GM20431 (cell line): ENCODE results near the gene POC1B.

Source experiments
- in situ Hi-C: fragments of 300-500 bp; cut with MseI, MboI; formaldehyde crosslinking; loops from one replicate; pipeline ENCODE4 v1.15.0; 2020; ENCODE audit warnings: low sequenced_read_pairs; ENCODE audit not compliant: unreplicated experiment

The POC1B gene

GRCh38 chr12:89429528-89429927, 96.3 kb downstream of the POC1B start:
- in situ Hi-C loops = no loop called here

- in situ Hi-C loops = no loop called here
Measured at GRCh38 chr12:89427508-89428156, 98.2 kb downstream of the POC1B start.

- in situ Hi-C loops = no loop called here
Measured at GRCh38 chr12:89424846-89425245, 101.0 kb downstream of the POC1B start.

DNA sequence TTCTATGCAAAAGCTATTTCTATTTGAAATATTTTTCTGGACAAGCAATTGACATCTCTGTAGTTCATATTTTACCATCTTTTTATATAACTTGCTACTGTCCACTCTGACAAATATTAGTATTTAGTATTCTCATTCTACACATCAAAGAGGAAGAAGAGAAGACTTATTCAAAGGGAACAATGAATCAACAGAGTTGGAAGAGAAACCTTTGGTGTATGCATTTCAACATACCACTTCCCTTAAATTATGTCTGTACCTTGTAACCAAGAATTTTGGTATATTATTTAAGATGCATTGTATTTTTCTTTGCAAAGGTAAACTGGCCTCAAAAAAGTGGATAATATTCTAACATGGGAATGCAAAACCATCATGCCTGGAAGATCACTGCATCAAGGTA, 101.5 kb downstream of the POC1B start:
- in situ Hi-C loops = no loop called here

- in situ Hi-C loops = no loop called here
Measured at GRCh38 chr12:89421092-89421835, 104.6 kb downstream of the POC1B start.

GRCh38 chr12:89418228-89418910, 107.5 kb downstream of the POC1B start:
- in situ Hi-C loops = no loop called here

GRCh38 chr12:89417246-89417977, 108.4 kb downstream of the POC1B start:
- in situ Hi-C loops = no loop called here

DNA sequence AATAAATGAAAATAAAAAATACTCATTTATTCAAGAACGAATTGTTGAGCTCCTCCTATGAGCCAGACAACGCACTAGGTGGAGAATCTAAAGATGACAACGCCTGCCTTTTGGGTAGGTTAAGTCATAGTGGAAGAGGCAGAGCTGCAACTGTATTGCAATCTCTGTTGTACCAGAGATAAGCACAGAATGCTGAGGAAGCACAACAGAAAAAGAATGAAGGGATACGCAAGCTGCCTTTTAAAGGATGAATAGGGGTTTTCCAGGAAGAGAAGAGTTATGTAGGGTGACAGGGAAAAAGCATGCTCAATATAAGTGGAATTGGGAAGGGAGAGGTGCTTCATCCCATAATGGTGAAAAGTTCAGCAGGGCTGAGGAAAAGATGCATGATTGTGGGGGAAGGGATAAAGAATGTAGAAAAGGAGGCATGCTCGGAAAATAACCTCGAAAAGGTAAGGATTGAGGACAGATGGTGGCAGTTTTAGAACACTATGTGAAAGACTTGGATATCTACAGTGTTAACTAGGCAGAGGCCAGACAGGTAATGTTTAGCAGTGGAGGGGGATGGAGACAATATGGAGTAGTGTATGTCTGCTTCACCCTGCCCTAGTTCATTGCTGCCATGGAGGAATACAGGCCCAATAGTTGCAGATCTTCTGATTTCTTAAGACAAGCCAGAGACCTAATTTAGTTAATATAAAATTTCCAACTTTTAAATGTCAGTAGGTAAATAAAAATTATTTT, 109.6 kb downstream of the POC1B start:
- in situ Hi-C loops = no loop called here

GRCh38 chr12:89414851-89415250, 111.0 kb downstream of the POC1B start:
- in situ Hi-C loops = no loop called here

- in situ Hi-C loops = no loop called here
Measured at GRCh38 chr12:89414322-89414721, 111.5 kb downstream of the POC1B start.

GRCh38 chr12:89413234-89413633, 112.6 kb downstream of the POC1B start:
- in situ Hi-C loops = no loop called here

GRCh38 chr12:89412665-89413064, 113.2 kb downstream of the POC1B start:
- in situ Hi-C loops = no loop called here

- in situ Hi-C loops = no loop called here
Measured at GRCh38 chr12:89411846-89412245, 114.0 kb downstream of the POC1B start.

DNA sequence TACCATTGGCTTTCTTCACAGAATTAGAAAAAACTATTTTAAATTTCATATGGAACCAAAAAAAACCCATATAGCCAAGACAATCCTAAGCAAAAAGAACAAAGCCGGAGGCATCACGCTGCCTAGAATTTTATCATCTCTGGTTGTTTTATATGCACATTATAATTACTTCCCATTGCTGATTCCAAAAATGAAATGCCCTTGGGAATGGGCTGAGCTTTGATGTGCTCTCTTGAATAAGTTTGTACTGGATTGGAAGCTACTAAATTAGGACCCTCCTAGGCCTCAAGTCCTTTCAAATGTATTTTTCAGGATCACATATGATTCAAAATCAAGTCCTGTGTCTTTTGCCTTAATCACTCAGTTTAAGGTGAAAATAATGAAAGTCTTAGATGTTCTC, 114.6 kb downstream of the POC1B start:
- in situ Hi-C loops = no loop called here

DNA sequence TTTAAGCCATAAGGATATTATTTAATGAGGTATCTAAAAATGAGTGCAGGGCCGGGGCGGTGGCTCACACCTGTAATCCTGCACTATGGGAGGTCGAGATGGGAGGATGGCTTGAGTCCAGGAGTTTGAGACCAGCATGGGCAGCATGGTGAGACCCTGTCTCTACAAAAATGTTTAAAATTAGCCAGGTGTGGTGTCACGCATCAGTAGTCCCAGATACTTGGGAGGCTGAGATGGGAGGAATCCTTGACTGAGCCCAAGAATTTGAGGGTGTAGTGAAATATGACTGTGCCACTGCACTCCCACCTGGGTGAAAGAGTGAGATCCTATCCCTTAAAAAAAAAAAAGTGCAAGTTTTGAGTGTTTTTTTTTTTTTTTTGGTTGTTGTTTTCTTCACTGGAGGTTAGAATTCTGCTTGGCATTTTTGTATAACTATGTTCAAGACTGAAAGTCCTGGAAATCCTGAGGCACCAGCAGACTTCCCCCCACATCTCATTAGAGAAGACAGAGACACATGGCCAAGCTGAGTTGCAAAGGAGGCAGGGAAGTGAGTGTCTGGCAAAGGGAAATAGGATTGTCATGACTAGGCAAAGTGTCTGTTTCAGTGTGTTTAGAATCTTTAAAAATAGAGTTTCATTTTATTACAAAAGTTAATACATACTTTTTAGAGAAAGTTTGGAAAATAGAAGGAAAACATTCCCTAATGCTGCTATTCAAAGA, 120.1 kb downstream of the POC1B start:
- in situ Hi-C loops = no loop called here

- in situ Hi-C loops = no loop called here
Measured at GRCh38 chr12:89401433-89402058, 124.3 kb downstream of the POC1B start.

DNA sequence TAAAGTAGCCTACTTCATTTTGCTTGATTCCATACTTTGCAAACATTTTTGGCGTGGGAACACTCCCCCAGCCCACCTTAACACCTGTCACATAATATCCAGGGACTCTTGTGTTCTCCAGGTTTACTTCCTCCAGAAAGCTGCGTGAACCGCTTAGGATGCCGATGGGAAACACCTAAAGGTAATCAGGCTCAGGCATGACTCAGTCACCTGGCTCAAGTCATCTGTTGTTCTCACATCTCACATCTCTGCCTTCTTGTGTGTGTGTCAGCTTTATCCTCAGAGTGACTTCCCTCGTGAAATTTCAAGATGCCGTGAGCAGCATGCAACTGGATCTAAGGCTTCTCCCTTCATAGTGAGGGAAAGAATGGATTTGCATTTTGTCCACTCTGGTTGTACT, 125.4 kb downstream of the POC1B start:
- in situ Hi-C loops = no loop called here

DNA sequence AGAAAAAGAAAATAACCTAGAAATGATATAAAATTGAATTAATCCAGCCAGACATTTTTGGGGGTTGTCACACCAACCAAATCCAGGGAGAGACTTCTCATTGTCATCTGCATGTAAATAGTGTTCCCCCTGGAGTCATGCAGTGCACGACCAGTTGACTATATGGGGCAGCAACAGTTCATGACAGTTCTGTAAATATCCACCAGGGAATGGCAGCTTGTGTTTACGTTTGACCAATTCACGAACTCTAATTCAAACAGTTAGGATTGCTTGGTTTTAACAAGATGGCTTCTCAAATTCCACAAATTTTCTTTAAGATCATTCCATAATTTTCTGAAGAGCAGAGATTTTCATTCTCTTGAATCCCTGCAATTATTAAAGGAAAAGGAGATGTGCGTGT, 130.1 kb downstream of the POC1B start:
- in situ Hi-C loops = no loop called here

- in situ Hi-C loops = no loop called here
Measured at GRCh38 chr12:89393551-89394121, 132.2 kb downstream of the POC1B start.
